NB4 (cell line): ENCODE measurements around the gene STK32C.

ENCODE experiments used
- DNase-seq: peaks from one replicate; pipeline ENCODE4 v3.0.0; 2010; ENCODE audit warnings: low read depth
- H3K4me3 ChIP-seq: one replicate; pipeline ENCODE4 v1.5.1; 2011; ENCODE audit warnings: mild to moderate bottlenecking, low read depth, low read length, moderate library complexity
- MYC ChIP-seq: IDR thresholded peaks from 2 replicates; pipeline ENCODE4 v1.6.1; 2011; ENCODE audit warnings: low read depth, low read length
- POLR2A ChIP-seq: IDR thresholded peaks from 2 replicates; pipeline ENCODE4 v1.6.1; 2011; ENCODE audit warnings: mild to moderate bottlenecking; ENCODE audit not compliant: insufficient read length; ENCODE audit errors: extremely low read depth
- TF ChIP-seq, protein P1 (sequence below): IDR thresholded peaks from 2 replicates; pipeline ENCODE4 v1.6.1; 2011; ENCODE audit warnings: low read depth, low read length
- TF ChIP-seq, protein P2 (sequence below): IDR thresholded peaks from one replicate; pipeline ENCODE4 v1.5.1; 2012; ENCODE audit warnings: low read depth, low read length

Gene STK32C

DNA sequence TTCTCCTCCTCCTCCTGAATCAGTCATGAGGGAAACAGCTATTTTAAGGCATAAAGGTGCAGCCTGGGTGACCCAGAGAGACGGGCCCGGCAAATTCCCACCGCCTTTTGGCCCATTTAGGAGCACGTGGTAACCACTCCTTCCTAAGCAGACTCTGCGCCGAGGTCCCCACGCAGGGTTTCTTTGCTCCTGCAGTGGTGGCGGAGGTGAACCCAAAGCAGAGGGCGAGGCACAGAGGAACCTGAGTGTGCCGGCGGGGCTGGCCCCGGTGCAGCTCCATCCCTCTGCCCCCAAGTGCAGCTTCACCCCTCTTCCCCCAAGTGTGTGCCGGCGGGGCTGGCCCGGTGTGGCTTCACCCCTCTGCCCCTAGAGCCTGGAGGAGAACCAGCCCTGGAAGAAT lies 70.4 kb downstream of the STK32C start:
- DNase-seq, result no peak
- TF ChIP-seq POLR2A (no peak), MYC (no peak)
- TF ChIP-seq, protein P1, sequence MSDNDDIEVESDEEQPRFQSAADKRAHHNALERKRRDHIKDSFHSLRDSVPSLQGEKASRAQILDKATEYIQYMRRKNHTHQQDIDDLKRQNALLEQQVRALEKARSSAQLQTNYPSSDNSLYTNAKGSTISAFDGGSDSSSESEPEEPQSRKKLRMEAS, result no peak
- TF ChIP-seq, protein P2, sequence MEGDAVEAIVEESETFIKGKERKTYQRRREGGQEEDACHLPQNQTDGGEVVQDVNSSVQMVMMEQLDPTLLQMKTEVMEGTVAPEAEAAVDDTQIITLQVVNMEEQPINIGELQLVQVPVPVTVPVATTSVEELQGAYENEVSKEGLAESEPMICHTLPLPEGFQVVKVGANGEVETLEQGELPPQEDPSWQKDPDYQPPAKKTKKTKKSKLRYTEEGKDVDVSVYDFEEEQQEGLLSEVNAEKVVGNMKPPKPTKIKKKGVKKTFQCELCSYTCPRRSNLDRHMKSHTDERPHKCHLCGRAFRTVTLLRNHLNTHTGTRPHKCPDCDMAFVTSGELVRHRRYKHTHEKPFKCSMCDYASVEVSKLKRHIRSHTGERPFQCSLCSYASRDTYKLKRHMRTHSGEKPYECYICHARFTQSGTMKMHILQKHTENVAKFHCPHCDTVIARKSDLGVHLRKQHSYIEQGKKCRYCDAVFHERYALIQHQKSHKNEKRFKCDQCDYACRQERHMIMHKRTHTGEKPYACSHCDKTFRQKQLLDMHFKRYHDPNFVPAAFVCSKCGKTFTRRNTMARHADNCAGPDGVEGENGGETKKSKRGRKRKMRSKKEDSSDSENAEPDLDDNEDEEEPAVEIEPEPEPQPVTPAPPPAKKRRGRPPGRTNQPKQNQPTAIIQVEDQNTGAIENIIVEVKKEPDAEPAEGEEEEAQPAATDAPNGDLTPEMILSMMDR, result no peak
- H3K4me3 ChIP-seq, result no peak overlapping the region

DNA sequence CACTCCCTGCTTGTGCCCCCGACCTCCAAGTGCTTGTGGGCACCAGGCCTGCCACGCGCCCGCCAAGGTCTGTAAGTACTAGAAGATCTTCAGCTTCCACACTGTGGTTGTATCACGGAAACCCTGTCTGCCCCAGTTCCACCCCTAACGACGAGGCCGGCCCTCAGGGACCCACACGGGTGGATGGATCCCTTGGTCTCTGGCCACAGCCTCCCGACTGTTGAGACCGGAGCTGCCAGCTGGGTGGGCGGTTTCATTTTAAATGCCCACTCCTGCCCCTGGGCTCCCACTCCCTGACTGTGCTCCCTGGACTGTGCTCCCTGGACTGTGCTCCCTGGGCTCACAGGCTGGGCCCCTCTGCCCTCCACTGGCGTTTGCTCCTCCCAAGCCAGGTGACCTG lies 70.9 kb downstream of the STK32C start:
- H3K4me3 ChIP-seq, result no peak overlapping the region
- no peak for DNase-seq
- TF ChIP-seq, protein P2, result no peak
- TF ChIP-seq, protein P1, result no peak
- TF ChIP-seq MYC, result no peak
- no peak for TF ChIP-seq POLR2A

DNA sequence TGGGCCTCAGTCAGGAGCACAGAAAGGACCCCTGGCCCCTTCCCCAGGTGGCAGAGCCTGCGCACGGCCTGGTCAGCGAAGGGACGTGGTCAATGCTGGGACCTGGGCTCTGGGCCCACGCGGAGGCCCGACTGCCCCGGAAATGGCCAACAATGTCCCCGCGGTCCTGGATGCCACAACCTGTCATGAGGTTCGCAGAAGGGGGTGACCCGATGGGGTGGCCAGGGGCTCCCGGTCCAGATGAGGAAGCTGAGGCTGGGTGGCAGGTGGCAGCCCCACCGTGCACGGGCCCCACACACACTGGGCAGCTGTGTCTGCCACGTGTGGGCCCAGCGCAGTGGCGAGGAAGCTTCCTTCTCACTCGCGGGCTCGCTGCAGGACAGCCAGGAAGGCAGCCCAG lies 71.6 kb downstream of the STK32C start:
- no peak for DNase-seq
- no peak overlapping the region for H3K4me3 ChIP-seq

DNA sequence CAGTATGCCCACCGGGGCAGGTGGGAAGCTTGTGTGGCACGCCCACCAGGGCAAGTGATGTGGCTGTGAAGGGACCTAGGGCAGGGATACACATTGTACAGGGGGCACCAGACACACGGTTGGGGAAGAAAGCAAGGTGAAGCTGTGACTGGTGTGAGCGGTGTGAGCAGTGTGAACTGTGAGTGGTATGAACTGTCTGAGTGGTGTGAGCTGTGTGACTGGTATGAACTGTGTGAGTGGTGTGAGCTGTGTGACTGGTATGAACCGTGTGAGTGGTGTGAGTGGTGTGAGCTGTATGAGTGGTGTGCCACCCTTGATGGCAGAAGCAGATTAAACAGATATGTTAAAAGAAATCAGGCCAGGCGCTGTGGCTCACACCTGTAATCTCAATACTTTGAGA lies 72.9 kb downstream of the STK32C start:
- no peak for DNase-seq
- no peak overlapping the region for H3K4me3 ChIP-seq
- TF ChIP-seq MYC (no peak), POLR2A (no peak)
- TF ChIP-seq, protein P1, result no peak
- TF ChIP-seq, protein P2, result no peak

More for the DNA sequence above, 71.6 kb downstream of the STK32C start:
- TF ChIP-seq MYC (no peak), POLR2A (no peak)
- TF ChIP-seq, protein P2, result no peak
- TF ChIP-seq, protein P1, result no peak

DNA sequence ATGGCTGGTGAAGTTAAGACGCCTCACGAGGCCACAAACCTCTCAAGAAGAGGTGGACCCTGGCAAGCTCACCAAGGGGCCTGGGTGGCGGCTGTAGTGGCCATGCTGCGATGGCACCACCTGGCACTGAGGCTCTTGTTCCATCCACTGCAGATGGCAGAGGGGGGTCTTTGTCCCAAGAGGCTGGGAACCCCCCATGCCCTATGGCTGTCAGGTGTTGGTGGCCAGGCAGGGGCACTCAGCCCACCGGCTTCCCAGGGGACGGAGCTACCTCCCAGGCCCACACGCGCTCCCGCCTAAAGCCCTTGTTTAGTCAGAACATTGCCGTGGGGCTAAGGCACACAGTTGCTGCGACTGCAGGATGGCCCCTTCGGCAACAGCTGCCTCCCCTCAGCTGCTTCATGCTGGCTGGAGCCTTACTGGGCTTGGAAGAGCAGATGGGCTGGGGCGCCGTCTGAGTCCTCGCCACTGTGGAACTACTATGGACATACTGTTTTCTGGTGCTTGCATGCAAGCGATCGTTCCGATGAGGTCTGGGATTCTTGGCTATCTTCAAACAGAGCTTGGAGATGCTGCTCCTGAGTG lies 74.2 kb downstream of the STK32C start:
- TF ChIP-seq MYC (no peak), POLR2A (no peak)
- TF ChIP-seq, protein P1, result no peak
- TF ChIP-seq, protein P2, result no peak
- H3K4me3 ChIP-seq, result no peak overlapping the region
- DNase-seq, result no peak
